NCI-H748 (cell line): ENCODE measurements around the gene GSTCD.
"Not testable (repeated sequence)": the region's sequence is repeated elsewhere in the genome, so short reads cannot be mapped to it uniquely, and the experiment has no call there.

Experiments used
- DNase-seq: peaks from one replicate; lab custom pipeline; 2025; ENCODE audit not compliant: unreplicated experiment; lab: John Stamatoyannopoulos, UW

The GSTCD gene

GRCh38 chr4:105797225-105797624 is 88.6 kb downstream of the GSTCD start:
- no peak for DNase-seq

GRCh38 chr4:105805501-105806120 is 97.0 kb downstream of the GSTCD start:
- DNase-seq = no peak

- DNase-seq = no peak
Measured at GRCh38 chr4:105807496-105807895, 98.9 kb downstream of the GSTCD start.

- DNase-seq = no peak
Measured at GRCh38 chr4:105808030-105808749, 99.6 kb downstream of the GSTCD start.

GRCh38 chr4:105808750-105809041 is 100.1 kb downstream of the GSTCD start:
- no peak for DNase-seq

GRCh38 chr4:105815701-105816100 is 107.1 kb downstream of the GSTCD start:
- DNase-seq = no peak

- DNase-seq = no peak
Measured at GRCh38 chr4:105822061-105822460, 113.5 kb downstream of the GSTCD start.

GRCh38 chr4:105828074-105828473 is 119.5 kb downstream of the GSTCD start:
- no peak for DNase-seq

GRCh38 chr4:105831189-105831588 is 122.6 kb downstream of the GSTCD start:
- no peak for DNase-seq

- no peak for DNase-seq
Measured at GRCh38 chr4:105835177-105835576, 126.6 kb downstream of the GSTCD start.

- DNase-seq = no peak
Measured at GRCh38 chr4:105836537-105836936, 128.0 kb downstream of the GSTCD start.

GRCh38 chr4:105837037-105837436 is 128.5 kb downstream of the GSTCD start:
- no peak for DNase-seq

GRCh38 chr4:105838082-105838481 is 129.5 kb downstream of the GSTCD start:
- peak; percentile 91 for DNase-seq

- peak; percentile 74 for DNase-seq
Measured at GRCh38 chr4:105840426-105841174, 132.0 kb downstream of the GSTCD start.

- DNase-seq = no peak
Measured at GRCh38 chr4:105843941-105844340, 135.4 kb downstream of the GSTCD start.

- no peak for DNase-seq
Measured at GRCh38 chr4:105845559-105845958, 137.0 kb downstream of the GSTCD start.

GRCh38 chr4:105848359-105848758 is 139.8 kb downstream of the GSTCD start:
- DNase-seq = not testable (repeated sequence)

- DNase-seq = no peak
Measured at GRCh38 chr4:105851196-105851595, 142.6 kb downstream of the GSTCD start.

GRCh38 chr4:105852230-105852629 is 143.6 kb downstream of the GSTCD start:
- not testable (repeated sequence) for DNase-seq

- no peak for DNase-seq
Measured at GRCh38 chr4:105858466-105859040, 150.0 kb downstream of the GSTCD start.

- no peak for DNase-seq
Measured at GRCh38 chr4:105859233-105859632, 150.6 kb downstream of the GSTCD start.

- DNase-seq = peak; percentile 22
Measured at GRCh38 chr4:105870963-105871362, 162.4 kb downstream of the GSTCD start.
